Measurements from ENCODE around the gene LRRC73.

LRRC73 gene

GRCh38 chr6:43481075-43481474 lies 29.1 kb downstream of the LRRC73 start:
- no peak for DNase-seq (ENCODE audit: low read depth in 2 of 2)
- no peak overlapping the region for H3K4me3 ChIP-seq (replicated peaks in 1 of 2; ENCODE audit: low read depth in 2 of 2, low read length in 2 of 2)
- TF ChIP-seq CTCF (IDR thresholded peaks at IDR 0.05; ENCODE audit: low read depth, low read length): no peak

DNA sequence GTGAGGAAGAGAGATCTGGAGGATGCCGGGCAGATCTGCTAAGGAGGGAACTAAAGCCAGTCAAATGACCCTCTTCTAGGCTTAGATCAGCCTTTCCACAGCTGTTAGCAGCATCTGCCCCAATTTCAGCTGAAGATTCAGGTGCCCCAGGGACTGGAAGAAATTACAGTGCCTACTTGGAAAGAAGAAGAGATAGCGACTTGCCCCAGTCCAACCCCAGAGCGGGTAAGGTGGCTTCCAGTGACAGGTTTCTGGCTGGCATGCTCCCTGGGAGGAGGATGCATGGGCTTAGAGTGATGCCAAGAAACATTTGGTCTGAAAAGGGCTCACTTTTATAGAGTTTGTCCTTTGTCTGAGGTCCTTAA lies 32.2 kb downstream of the LRRC73 start:
- no peak for DNase-seq (ENCODE audit: low read depth in 2 of 2)
- TF ChIP-seq CTCF (IDR thresholded peaks at IDR 0.05; ENCODE audit: low read depth, low read length): no peak
- H3K4me3 ChIP-seq (replicated peaks in 1 of 2; ENCODE audit: low read depth in 2 of 2, low read length in 2 of 2): peak overlapping the region; percentile 61 to 66

DNA sequence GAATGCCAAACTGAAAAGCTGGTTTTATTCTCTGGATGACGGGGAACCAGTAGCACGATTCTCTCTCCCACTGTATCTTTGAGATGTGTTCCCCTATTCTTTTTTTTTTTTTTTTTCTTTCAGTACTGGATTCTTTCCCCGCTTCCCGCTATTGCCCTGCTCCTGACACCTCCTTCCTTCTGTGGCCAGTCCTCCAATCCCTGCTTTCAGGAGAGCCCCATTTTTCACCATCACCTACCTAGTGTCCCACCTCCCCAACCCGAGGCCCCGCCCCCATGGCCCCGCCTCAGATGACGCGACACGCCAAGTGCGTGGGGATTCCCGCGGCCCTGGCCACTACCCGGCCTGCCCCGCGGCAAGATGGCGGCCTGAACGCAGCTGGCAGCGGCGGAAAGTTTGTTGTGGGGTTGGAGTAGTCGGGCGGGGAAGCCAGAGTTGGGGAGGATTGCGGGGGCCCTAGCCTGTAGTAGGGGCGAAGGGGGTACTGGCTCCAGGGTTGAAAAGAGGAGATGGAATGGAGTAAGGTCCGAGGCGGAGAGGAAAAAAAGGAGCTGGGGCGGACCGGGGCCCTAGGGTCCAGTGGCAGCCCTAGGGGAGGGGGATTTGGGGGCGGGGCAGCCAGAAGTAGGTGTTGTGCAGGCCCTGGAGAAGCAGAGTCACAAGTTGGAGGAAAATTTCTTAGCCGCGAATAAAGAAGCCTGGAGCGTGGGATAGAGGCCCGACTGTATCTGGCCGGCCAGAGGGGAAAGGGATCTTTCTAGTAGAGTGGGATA lies 32.7 kb downstream of the LRRC73 start, which contains the start of gene TJAP1:
TSS of gene TJAP1 (plus strand) at position 336 of the 773 bp plus-strand sequence. CDS start 21,432 bp downstream, outside the sequence.
- TF ChIP-seq CTCF (IDR thresholded peaks at IDR 0.05; ENCODE audit: low read depth, low read length): no peak
- H3K4me3 ChIP-seq (replicated peaks in 1 of 2; ENCODE audit: low read depth in 2 of 2, low read length in 2 of 2): peak within 1 kb of the TSS; percentile 61 to 66
- DNase-seq (ENCODE audit: low read depth in 2 of 2): peak; percentile 78 to 83

DNA sequence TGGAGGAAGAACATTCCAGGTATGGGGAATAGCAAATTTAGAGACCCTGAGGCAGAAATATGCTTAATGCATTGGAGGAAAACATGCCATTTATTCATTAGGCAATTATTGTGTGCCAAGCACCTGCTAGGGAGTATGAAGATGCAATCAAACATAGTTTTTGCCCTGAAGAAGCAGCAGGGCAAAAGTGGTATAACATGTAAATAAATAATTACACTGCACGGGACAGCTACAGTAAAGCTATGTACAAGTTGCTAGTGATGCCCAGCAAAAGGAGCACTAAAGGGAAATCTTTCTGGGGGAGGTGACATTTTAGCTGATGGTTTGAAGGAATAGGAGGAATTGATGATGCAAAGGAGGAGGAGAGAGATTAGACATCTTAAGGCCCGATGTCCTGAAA lies 33.4 kb downstream of the LRRC73 start:
- peak overlapping the region in 1 of 2 donors; percentile 66 for H3K4me3 ChIP-seq (replicated peaks in 1 of 2; ENCODE audit: low read depth in 2 of 2, low read length in 2 of 2)
- TF ChIP-seq CTCF (IDR thresholded peaks at IDR 0.05; ENCODE audit: low read depth, low read length): no peak
- DNase-seq (ENCODE audit: low read depth in 2 of 2): no peak

DNA sequence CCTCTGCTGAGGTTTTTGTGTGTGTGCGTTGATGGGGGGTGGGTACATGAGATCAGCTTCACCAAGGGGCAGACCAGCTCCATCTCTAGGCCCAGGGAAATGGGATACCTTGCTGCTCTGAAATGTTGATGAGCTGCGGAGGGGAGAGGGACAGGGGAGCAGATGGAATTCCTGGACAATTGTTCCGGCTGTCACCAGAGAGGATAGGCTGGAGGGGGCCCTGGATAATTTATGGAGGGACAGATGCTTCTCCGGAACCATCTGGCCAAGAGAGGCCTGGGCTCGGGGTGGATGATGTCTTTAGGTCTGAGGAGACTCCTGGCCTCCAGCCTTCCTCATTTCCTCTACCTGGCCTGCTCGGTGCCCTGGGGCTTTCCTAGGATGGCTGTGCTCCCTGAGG lies 34.6 kb downstream of the LRRC73 start:
- DNase-seq (ENCODE audit: low read depth in 2 of 2): no peak
- no peak for TF ChIP-seq CTCF (IDR thresholded peaks at IDR 0.05; ENCODE audit: low read depth, low read length)
- no peak overlapping the region for H3K4me3 ChIP-seq (replicated peaks in 1 of 2; ENCODE audit: low read depth in 2 of 2, low read length in 2 of 2)

DNA sequence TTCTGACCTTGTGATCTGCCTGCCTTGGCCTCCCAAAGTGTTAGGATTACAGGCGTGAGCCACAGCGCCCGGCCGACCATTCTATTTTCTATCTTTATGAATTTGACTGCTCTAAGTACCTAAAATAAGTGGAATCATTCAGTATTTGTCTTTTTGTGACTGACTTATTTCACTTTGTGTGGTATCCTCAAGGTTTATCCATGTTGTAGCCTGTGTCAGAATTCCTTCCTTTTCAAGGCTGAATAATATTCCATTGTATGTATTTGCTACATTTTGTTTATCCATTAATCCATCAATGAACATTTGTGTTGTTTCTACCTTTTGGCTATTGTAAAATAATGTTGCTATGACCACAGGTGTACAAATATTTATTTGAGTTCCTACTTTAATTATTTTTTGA lies 37.6 kb downstream of the LRRC73 start:
- H3K4me3 ChIP-seq (replicated peaks in 1 of 2; ENCODE audit: low read depth in 2 of 2, low read length in 2 of 2): no peak overlapping the region
- no peak for TF ChIP-seq CTCF (IDR thresholded peaks at IDR 0.05; ENCODE audit: low read depth, low read length)
- no peak for DNase-seq (ENCODE audit: low read depth in 2 of 2)

DNA sequence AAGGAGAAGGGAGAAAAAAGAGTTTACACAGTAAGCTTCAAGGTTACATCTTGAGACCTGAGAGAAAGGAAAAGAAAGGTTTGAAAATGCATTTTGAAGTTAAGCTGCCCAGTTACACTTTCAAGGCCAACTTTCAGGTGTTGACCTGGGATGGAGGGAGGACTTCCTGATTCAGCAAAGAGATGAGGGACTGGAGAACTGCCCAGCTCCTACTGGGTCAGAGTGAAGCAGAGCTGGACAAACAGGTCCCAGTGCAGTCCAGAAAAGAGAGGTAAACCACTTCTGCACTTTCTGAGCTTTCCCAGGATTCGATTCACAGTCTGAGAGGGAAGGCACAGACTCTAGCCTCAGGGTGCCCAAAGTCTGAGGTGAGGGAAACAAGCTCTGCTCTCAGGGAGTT lies 38.7 kb downstream of the LRRC73 start:
- DNase-seq (ENCODE audit: low read depth in 2 of 2): no peak
- TF ChIP-seq CTCF (IDR thresholded peaks at IDR 0.05; ENCODE audit: low read depth, low read length): no peak
- H3K4me3 ChIP-seq (replicated peaks in 1 of 2; ENCODE audit: low read depth in 2 of 2, low read length in 2 of 2): no peak overlapping the region
